Measurements from ENCODE around the gene ASB6.

DNA sequence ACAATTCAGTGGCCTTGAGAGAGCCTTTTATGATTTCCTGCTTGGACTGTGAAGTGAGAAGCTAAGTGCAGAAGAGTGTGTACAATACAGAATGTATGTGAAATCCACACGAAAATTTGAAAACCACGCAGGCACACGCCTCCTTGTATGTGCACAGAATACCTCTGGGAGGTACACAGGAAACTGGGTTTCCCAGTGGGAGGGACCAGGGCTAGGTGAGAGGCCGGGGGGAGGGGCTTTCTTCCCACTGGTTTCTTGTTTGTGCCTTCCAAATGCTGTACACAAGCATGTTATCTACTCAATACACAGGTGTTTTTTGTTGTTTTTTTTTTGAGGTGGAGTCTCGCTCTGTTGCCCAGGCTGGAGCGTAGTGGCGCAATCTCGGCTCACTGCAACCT is 37.2 kb downstream of the ASB6 start:
- no peak for TF ChIP-seq POLR2A (IDR thresholded peaks at IDR 0.05)
- TF ChIP-seq, protein P1, sequence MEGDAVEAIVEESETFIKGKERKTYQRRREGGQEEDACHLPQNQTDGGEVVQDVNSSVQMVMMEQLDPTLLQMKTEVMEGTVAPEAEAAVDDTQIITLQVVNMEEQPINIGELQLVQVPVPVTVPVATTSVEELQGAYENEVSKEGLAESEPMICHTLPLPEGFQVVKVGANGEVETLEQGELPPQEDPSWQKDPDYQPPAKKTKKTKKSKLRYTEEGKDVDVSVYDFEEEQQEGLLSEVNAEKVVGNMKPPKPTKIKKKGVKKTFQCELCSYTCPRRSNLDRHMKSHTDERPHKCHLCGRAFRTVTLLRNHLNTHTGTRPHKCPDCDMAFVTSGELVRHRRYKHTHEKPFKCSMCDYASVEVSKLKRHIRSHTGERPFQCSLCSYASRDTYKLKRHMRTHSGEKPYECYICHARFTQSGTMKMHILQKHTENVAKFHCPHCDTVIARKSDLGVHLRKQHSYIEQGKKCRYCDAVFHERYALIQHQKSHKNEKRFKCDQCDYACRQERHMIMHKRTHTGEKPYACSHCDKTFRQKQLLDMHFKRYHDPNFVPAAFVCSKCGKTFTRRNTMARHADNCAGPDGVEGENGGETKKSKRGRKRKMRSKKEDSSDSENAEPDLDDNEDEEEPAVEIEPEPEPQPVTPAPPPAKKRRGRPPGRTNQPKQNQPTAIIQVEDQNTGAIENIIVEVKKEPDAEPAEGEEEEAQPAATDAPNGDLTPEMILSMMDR (IDR thresholded peaks at IDR 0.05) = no peak

Measured in body of pancreas (tissue), 4 donors.